ENCODE results near the gene CBLN4. TPM values are rescaled to one million over a fixed set of nuclear protein-coding genes. Genes with fewer than 3 reads are reported as not detected.

Gene CBLN4
- total and polyA plus RNA-seq, 9 of the 15 experiments (the other 6 are each of a cell fraction or from before 2014, with no cell fraction given), result not detected

- no peaks in the 10 kb centered on the region for H3K27me3 ChIP-seq (ENCODE audit: control insufficient read depth in 2 of 2, insufficient read depth in 2 of 2, low read length in 2 of 2)
- ATAC-seq (no peak), FAIRE-seq (no peak), DNase-seq (ENCODE audit: extremely low read depth in 1 of 4, low spot score in 3 of 4) (no peak)
- H4K20me1 ChIP-seq (replicated peaks; ENCODE audit: control insufficient read depth, insufficient read depth, low read length), result no peaks in the 10 kb centered on the region
- ChIA-PET POLR2A (no interaction called here), CTCF (ENCODE audit: low intra/inter-chr PET ratio) (no interaction called here)
- no TSS peak for BruUV-seq (replicated peaks)
- H3K27ac ChIP-seq (ENCODE audit: extremely low read depth, low read depth, low read length), result no peak overlapping the region
- H3K4me3 ChIP-seq, result no peak overlapping the region
- no peaks in the 10 kb centered on the region for H3K79me2 ChIP-seq (ENCODE audit: control insufficient read depth, insufficient read depth, low read length)
- H3K4me2 ChIP-seq (ENCODE audit: insufficient read depth, low read length), result no peak overlapping the region
- H2AFZ ChIP-seq (ENCODE audit: low read depth, low read length), result no peak overlapping the region
- H3K9ac ChIP-seq (ENCODE audit: insufficient read depth in 1 of 2, low read depth in 2 of 2, low read length in 2 of 2), result no peak overlapping the region
- no peaks in the 10 kb centered on the region; the same call in none of the 2 replicates for H3K9me3 ChIP-seq (replicated peaks; ENCODE audit: control insufficient read depth, insufficient read depth, low read depth, low read length)
- TF ChIP-seq BHLHE40 (IDR thresholded peaks at IDR 0.05; ENCODE audit: low read length), result no peak
- TF ChIP-seq ETV5 (CRISPR knock-in tag; IDR thresholded peaks at IDR 0.05; ENCODE audit: low read depth), result no peak
- no peak for TF ChIP-seq ZNF644 (tag; IDR thresholded peaks at IDR 0.05; ENCODE audit: low read depth)
- H3K4me1 ChIP-seq (replicated peaks in 1 of 2; ENCODE audit: control insufficient read depth in 2 of 2, insufficient read depth in 2 of 2, low read length in 2 of 2), result no peaks in the 10 kb centered on the region
- intact Hi-C loops (cut with micrococcal nuclease), result no loop called here
- 0% methylated on average over 5 of the region's 5 CpGs for WGBS (ENCODE audit: insufficient coverage, low coverage, missing lambda C conversion rate)
- in situ Hi-C loops (cut with MboI), result no loop called here
- H3K9me1 ChIP-seq (ENCODE audit: control insufficient read depth, insufficient read depth, low read length), result no peaks in the 10 kb centered on the region
- no peaks in the 10 kb centered on the region for H3K36me3 ChIP-seq (ENCODE audit: control insufficient read depth, insufficient read depth, low read length)
These were observed 57.6 kb downstream of the CBLN4 start for GRCh38 chr20:55947701-55948100.

Other genes starting within 250 kb of the CBLN4 start
- gene MC3R, start 243.2 kb upstream of the CBLN4 start, total RNA-seq (2014; rRNA removed), result not detected in 2 replicates
- not detected in 2 replicates for gene MC3R, start 243.2 kb upstream of the CBLN4 start, total RNA-seq (2014; rRNA removed; fragmentation: Illumina TruSeq; extraction: Trizol)
- not detected in 2 replicates for gene MC3R, start 243.2 kb upstream of the CBLN4 start, total RNA-seq (2015; rRNA removed; fragmentation: Illumina TruSeq; extraction: Trizol)
- gene MC3R, start 243.2 kb upstream of the CBLN4 start, total RNA-seq (2021), result not detected in 2 replicates
- gene MC3R, start 243.2 kb upstream of the CBLN4 start, polyA plus RNA-seq (2011; rRNA removed), result not detected in 2 replicates
- not detected in 2 replicates for gene MC3R, start 243.2 kb upstream of the CBLN4 start, polyA plus RNA-seq (2014; fragmentation: Illumina TruSeq; extraction: Trizol)
- gene MC3R, start 243.2 kb upstream of the CBLN4 start, polyA plus RNA-seq (2014; fragmentation: Nextera tagmentation; extraction: Ambion mirVana), result not detected
- not detected in 2 replicates for gene MC3R, start 243.2 kb upstream of the CBLN4 start, polyA plus RNA-seq (2014; rRNA removed)

Measured in K562 (cell line).